ENCODE results near the gene RAB3A.
"Not testable (repeated sequence)": the region's sequence is repeated elsewhere in the genome, so short reads cannot be mapped to it uniquely, and the experiment has no call there.

RAB3A gene

DNA sequence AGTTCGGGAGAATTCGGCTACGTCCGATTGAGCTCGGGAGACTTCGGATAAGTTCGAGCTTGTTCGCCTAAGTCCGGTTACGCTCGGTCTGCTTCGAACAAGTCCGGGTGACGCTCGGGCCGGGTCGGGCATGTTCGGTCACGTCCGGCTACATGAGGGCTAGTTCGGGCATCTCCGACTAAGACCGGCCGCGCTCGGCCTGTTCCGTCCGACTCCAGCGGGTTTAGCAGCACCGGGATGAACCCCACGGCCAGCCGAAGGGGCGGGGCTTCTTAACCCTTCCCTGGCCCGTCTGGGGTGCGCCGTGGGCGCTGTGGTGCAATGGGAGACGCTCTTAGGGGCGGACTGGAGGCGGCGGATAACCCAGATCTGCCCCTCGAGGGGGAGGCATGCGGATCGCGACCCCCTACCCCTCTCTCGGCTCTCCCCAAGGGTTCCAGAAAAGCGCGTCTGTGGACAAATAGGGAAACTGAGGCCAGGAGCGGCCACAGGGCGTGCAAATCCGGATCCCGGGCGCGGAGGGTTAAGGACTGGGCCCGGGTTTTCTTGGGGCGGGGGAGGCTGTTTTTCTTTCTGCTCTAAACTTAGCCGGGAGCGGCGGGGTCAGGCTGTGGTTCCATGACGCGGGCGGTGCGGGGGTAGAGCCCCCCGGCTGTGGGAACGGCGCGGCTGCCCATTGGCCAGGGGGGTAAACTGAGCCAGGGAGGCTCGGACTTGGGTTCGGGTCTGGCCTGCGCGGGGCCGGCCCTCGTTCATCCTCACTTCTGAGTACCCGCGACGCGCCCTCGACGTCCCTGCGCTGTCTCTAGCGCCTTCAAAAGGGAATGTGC lies 20.9 kb upstream of the RAB3A start:
- DNase-seq: peak; percentile 22 to 94 (median 86)

DNA sequence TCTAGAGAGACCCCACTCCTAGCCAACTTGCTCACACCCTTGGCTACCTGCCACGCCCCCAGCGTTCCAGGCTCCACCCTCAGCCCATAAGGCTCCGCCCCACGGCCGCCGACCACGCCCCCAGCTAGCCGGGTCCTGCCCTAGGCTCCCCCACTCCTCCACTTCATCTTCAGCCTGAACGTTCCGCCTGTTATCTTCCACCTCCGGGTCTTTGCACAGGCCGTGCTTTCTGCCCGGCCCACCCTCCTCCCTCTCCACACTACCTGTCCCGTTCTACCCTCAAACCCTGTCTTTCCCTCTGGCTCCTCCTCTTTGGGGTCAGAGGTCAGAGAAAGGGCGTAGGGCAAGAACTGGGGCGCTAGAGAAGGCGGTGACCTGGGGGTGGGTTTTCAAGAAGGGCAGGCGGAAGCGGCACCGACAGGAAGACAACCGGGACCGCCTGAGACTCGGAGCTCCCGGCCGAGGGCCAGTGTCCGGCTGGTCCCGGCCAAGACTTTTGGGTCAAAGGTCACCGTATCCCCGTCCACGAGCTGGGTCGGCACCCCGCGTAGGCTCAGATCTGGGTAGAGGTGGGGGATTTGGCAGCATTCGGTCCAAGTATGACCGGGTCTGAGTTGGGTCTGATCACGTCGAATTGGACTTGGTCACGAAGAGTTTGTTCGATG lies 20.1 kb upstream of the RAB3A start:
- peak in 11 of 58 donors; percentile 12 to 75 (median 46) for DNase-seq

DNA sequence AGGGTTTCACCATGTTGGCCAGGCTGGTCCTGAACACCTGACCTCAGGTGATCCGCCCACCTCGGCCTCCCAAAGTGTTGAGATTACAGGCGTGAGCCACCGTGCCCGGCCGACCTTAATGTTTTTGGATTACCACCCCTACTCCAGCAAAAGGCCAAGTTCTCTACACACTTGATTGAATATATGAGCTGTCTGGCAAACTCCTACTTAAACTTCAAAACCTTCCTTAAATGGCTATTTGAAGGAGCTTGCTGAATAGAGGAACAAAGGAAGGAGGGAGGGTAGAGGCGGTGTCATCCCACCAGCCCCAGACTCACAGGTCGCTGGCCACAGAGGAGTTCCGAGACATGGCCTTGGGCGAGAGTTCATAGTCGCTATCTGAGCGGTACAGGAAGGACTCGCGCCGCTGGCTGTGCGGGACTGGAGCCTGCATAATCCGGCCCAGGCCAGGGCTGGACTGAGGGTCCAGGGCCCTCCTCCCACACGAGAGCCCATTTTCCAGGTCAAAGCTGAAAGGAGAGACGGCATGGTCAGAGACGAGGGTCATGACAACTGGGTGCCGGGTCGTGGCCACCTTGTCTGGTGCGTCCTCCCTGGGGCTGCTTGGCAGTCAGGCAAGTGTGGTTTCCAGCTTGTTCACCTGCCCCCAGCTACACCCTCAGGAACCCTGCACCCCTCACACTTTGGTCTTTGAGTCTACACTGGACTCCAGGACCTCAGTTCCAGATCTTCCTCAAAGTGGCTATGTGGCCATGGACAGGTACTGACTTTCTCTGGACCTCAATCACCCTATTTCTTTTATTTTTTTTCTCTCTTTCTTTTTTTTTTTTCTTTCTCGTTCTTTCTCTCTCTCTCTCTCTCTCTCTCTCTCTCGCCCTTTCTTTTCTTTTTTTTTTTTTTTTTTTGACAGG lies 18.2 kb upstream of the RAB3A start:
- DNase-seq: no peak

DNA sequence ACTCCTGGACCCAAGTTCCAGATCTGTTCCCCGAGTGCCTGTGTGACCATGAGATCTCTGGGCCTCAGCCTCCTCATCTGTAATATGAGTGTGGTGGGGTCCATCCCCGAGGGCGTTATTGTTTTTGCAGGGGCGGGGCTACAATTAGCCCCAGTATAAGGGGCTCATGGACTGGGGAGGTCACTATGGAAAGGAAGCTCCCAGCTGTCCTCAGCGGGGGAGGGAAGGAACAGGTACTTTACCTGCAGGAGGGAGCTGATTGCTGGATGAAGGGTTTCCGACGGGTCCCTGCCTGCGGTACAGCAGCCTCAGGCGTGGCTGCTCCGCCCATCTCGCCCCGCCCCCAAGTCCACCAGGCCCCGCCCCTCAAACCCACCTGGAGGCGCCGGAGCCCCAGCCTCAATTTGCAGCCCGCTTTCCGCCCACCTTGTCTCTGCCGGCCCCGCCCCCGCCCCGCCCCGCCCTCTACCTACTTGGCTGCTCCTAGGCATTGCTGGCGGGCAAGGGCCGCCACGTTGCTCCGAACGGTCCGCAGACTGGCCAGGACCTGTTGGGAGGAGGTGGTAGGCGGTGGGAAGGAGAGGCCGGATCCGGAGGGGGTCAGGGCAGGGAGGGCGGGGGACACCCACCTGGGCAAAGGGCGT lies 16.9 kb upstream of the RAB3A start:
- peak in 1 of 58 donors; percentile 3 for DNase-seq

DNA sequence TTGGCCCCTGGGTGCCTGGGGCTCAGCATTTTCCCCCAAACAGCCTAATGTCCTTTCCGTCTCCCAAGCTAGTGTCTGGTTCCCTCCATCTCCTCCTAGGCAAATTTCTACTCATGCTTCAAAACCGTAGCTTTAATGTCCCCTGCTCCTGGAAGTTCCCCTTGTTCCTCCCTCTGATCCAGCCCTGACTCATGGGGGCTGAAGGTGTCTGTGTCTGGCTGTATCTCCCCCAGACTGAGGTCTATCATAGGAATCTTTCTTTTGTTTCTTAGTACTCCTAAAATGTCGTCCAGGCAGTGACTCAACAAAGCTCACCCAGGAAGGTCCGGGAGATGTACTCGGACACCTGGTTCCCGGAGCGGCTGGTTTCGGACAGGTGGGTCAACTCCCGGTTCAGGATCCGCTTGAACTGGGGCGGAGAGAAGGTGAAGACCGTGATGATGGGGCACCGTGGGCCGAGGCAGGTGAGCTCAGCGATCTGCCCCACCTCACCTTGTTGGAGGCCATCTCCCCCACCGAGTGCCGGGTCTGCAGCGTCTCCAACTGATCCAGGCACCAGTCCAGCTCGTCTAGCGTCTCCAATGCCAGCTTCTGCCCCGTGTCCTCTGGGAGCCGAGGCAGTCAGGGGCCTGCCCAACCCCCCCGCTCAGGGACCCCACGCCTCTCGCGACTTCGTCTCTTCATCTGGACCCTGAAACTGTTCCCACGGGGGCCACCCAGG lies 16.2 kb upstream of the RAB3A start:
- no peak for DNase-seq

DNA sequence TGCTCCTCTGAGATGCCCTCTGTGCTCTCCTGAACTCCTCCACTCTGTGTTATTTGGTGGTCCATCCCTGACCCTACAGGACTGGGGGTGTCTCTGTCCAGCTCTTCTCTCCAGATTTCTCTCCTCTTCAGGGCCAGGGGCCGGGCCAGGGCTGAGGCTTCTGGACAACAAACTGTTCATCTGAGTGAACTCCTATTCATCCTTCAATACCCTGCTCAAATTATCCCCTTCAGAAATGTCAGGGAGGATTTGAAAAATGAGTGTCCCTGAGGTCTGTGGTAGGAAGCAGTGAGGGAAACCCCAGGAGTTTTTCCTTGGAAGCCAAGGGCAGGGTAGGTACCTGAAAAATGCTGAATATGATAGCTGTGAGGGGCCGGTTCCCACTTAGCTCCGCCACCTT lies 14.8 kb upstream of the RAB3A start:
- no peak for DNase-seq

DNA sequence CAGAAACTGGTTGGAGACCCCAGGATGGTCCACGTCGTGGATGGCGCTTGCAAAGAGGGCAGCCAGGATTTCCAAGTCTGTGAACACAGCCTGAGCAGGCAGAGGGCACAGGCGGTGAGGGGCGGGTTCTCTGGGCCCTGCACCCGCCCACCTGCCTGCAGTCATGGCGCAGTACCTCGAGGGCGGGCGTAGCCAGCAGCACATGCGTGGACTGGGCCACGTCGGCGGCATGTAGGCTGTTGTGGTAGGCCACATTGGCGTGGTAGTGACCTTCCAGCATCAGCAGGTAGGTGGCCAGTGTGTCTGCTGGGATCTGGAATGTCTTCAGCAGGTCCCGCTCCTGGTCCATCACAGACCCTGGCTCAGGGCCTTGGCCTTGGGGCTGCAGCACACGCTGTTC lies 14.3 kb upstream of the RAB3A start:
- no peak for DNase-seq

DNA sequence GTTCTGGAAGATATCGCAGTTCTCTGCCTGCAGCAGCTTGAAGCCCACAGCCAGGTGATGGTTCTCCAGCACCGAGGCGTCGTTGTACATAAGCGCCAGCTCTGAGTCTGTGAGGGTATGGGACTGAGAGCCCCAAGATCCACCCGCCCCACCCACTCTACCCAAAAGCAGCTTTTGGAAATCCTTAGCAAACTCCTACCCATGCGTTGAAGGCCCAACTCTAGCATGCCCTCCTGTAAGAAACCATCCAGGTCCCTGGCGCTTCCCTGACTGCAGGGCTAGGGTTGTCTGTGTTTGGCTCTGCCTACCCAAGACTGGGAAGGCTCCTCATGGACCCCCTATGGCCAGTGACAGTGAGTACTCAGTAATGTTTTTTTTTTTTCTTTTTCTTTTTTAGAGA lies 12.9 kb upstream of the RAB3A start:
- DNase-seq: no peak

DNA sequence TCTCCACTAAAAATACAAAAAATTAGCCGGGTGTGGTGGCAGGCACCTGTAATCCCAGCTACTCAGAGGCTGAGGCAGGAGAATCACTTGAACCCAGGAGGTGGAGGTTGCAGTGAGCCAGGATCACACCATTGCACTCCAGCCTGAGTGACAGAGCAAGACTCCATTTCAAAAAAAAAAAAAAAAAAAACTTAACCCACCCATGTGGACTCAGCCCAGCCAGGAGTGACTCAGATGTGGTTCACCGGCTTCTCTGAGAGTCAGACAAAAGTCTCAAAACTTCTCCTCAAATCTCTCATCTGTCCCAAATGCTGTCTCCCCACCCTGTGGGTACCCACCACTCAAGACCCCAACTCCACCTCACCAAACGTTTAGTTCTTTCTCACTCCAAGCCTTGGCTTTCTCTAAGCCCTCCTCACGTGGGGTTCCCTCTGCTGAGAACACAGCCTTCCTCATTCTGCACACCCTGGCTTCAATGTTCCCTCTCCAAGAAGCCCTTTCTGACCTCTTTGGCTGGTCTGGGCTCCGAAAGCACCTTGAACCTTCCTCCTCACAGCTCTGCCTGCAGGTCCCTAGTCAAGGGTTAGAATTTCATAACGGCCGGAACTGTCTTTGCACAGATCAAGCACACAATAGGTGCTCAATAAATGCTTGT lies 11.1 kb upstream of the RAB3A start:
- no peak for DNase-seq

DNA sequence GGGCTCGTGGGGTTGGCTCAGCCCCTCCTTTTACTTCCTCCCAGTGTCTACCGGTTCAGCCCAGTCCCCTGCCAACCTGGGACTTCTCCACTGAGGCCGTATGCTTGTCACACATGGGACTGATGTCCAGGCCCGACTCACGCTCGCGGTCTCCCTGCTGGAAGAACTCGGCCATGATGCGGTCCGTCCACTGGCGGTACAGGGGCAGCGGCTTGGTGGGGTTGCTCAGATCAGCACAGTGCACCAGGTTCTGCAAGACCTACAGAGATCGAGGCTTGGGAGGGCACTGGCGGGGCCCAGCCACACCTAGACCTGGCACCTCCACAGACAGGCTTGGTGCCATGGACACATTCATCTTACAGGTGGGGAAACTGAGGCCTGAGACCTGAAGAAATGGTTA lies 7.8 kb upstream of the RAB3A start:
- no peak for DNase-seq

DNA sequence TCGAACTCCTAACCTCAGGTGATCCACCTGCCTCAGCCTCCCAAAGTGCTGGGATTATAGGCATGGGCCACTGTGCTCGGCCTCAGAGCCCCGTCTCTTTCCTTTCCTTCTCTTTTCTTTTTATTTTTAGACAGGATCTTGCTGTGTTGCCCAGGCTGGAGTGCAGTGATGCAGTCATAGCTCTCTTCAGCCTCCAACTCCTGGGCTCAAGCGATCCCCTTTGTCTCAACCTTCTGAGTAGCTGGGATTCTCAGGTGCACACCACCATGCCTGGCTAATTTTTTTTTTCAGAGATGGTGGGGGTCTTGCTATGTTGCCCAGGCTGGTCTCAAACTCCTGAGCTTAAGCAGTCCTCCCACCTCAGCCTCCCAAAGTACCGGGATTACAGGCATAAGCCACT lies 6.1 kb upstream of the RAB3A start:
- not testable (repeated sequence) for DNase-seq

DNA sequence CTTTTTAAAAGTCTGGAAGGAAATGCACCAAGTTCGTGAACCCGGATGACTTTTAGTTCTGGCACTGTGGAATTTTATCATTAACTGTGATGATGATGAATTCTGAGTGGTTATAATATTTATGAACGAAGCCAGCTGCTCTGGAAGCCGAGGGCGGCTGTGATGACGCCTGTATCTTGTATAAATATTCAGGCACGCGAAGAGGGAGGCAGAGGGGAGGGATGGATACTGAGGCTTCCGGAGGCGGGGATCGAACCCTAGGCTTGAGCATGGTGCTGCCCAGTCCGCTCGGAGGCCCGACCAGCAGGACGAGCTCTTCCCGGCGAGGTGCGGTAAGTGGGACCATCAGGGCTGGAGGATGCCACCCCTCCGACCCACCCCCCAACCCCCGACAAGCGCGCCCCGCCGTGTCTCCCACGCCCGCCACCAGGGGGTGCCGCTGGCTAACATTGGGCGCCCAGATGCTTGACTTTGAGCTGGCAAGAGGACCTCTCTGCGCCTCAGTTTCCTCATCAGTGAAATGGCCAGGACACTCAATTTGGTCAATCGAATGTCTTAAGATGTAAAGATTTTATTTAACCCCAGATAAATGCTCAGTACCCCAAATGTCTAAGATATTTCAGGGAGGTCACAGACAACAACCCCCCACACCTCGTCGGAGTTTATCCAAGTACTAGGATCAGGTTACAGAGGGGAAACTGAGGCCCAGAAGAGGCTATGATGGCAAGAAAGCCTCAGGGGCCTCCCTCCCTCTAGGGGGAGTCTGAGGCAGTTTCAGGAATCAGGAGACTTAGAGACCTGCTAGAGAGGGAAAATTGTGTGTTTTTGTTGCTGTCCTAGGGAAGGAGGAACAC lies 4.5 kb upstream of the RAB3A start:
- peak in 3 of 58 donors; percentile 8 to 47 (median 38) for DNase-seq

DNA sequence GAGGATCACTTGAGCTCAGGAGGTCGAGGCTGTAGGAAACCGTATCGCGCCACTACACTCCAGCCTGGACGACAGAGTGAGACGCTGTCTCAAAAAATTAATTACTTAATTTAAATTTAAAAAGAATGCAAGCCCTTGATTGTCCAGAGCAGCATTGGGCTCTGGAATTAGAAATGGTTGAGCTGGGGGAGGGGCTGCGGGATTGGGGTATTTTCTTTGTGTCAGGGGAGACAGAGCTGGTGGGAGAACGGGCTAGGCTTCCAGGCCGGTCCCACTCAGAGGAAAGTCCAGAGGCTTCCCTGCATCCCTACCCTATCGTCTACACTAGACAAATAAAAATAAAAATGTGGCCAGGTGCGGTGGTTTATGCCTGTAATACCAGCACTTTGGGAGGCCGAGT lies 2.2 kb upstream of the RAB3A start:
- no peak for DNase-seq

DNA sequence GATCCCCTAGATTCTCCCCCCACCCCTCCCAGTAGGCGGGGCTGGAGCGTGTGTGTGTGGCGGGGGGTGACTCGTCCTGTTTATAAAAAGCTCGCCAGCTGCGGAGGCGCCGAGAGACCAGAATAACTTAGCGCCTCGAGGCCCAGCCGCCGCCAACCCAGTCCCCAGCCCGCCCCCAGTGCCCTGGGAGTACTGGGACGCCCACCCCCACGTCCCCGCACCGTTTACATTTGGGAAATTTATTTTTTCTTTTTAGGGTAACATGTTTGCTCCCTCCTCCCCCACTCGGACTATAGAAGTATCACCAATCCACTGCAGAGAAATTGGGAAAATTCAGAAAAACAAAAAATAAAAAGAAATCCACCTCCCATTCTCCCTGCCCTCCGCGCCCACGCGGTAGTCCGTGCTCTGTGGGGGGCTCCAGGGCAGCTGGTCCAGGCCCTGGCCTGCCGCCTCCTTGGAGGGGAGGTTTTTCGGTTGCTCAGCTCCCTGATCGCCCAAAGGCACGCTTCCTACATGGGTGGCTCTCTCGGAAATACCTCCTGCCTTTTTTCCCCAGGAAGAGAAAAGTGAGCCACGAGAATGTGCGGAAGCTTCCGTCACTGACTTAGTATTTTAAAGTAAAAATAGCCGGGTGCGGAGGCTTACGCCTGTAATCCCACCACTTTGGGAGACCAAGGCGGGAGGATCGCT lies 1.5 kb upstream of the RAB3A start:
- peak in 54 of 58 donors; percentile 37 to 83 (median 68) for DNase-seq

DNA sequence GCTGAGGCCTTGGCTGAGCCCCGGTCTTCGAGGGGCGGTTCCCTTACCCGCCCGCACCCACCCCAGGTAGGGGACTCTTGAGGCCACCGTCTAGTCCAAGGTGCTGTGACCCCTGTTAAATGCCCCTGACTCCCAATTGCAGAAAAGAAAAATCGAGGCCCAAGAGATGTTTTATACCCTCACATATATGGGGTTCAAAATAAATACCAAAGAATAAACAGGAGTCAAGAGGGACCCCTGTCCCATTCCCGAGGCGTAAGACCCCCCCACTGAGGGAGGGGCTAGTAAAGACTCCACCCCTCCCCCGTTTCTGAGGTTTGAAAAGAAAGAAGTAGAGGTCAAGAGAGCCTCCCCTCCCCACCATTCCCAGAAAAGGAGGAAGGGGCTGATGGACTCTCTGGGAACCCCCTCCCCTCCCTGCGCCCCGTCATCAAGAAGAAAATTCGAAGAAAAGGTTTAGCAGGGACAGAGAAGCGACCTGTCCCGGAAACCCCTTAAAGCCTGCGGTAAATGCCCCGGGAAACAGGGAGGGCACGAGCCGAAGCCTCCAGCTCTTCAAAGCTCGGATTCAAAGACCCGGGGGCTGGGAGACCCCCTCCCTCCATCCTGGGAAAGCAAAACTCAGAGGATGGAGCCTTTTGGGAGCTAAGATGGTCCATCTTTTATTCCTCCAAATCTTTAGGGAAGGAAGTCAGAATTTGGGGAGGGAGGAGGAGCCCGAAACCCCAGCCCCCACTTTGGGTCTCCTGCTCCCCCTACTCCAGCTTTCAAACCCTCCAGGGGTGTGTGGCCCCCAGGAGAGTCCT lies 755 bp upstream of the RAB3A start:
- peak in 19 of 58 donors; percentile 43 to 81 (median 57) for DNase-seq

DNA sequence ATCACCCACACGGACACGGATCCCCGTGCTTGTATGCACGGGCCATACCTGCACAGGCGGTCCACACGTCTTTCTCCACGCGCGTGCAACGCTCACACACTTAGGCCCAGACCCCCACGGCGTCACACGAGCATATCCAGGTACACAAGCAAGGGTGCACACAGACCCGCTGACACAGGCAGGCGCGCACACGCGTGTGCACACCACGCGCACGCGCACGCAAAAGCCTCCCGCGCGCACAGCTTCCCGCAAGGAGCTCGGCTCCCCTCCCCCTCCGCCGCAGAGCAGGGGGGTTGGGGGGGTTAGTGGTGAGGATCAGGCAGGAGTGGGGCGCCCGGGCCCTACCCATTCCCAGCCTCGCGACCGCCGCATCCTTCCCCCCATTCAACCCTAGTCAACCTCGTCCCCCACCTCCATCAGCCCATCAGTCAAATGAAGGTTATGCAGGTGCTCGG lies 407 bp downstream of the RAB3A start:
- DNase-seq: peak in 37 of 58 donors; percentile 31 to 82 (median 63)

DNA sequence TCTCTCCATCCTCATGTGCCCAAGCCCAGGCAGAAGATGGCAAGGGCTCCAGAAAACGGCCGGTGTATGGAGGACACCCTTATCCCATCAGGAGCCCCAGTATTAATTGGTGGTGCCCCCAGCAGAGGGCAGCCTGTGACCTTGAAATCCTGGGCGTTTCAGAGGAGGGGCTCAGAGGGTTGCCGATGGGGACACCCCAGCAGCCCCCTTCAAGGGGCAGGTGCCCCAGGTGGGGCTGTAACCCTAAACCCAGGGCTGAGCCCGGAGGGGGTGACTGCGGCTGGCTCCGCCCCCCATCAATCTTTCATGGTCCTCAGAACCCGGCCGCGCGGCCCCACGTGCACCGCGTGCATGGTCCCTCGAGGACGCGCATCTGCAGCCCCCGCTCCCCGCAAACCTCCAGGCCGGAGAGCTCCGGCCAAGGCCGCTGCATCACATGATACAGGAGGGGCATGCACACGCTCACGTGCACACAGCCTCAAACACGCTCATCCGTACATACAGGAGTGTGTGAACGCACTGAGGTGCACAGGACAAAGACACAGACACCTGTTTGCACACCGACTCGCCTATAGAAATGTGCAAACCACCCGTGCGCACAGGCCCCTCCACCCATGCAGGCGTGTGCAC lies 949 bp downstream of the RAB3A start:
- peak in 42 of 58 donors; percentile 5 to 66 (median 46) for DNase-seq

Data from anterior cingulate cortex (tissue), 58 donors.